Adipocyte (in vitro differentiated cells): ENCODE measurements around the gene CS.
"Not testable (repeated sequence)": the region's sequence is repeated elsewhere in the genome, so short reads cannot be mapped to it uniquely, and the experiment has no call there.

Experiments
- DNase-seq: peaks from one replicate; pipeline ENCODE4 v3.0.0-alpha.2; 2015; ENCODE audit warnings: low read depth
- H3K27me3 ChIP-seq: replicated peaks from 2 replicates; pipeline ENCODE4 v1.7.0; 2013; ENCODE audit warnings: mild to moderate bottlenecking, low read length, moderate library complexity; ENCODE audit not compliant: control insufficient read depth, insufficient read depth
- H3K36me3 ChIP-seq: 2 replicates; pipeline ENCODE4 v1.7.0; 2013; ENCODE audit warnings: low read length, mild to moderate bottlenecking, moderate library complexity; ENCODE audit not compliant: control insufficient read depth, insufficient read depth, severe bottlenecking
- H3K4me1 ChIP-seq: 2 replicates; pipeline ENCODE4 v1.7.0; 2013; ENCODE audit warnings: mild to moderate bottlenecking, low read length, moderate library complexity; ENCODE audit not compliant: control insufficient read depth, insufficient read depth
- H3K4me3 ChIP-seq: 2 replicates; pipeline ENCODE4 v1.7.0; 2013; ENCODE audit warnings: mild to moderate bottlenecking, low read length, moderate library complexity
- H3K9ac ChIP-seq: 2 replicates; pipeline ENCODE4 v1.7.0; 2013; ENCODE audit warnings: mild to moderate bottlenecking, low read length, moderate library complexity
- H3K9me3 ChIP-seq: 2 replicates; pipeline ENCODE4 v1.7.0; 2013; ENCODE audit warnings: mild to moderate bottlenecking, low read length, moderate library complexity; ENCODE audit not compliant: control insufficient read depth

The CS gene

GRCh38 chr12:56334490-56334793, 34.3 kb upstream of the CS start:
- H3K4me3 ChIP-seq: peak overlapping the region; percentile 94
- peak overlapping the region; percentile 93 for H3K9ac ChIP-seq
- no peaks in the 10 kb centered on the region for H3K36me3 ChIP-seq
- H3K9me3 ChIP-seq: no peaks in the 10 kb centered on the region
- DNase-seq: no peak
- H3K4me1 ChIP-seq: peaks cover 13% of the 10 kb centered on the region
- H3K27me3 ChIP-seq: no peaks in the 10 kb centered on the region

DNA sequence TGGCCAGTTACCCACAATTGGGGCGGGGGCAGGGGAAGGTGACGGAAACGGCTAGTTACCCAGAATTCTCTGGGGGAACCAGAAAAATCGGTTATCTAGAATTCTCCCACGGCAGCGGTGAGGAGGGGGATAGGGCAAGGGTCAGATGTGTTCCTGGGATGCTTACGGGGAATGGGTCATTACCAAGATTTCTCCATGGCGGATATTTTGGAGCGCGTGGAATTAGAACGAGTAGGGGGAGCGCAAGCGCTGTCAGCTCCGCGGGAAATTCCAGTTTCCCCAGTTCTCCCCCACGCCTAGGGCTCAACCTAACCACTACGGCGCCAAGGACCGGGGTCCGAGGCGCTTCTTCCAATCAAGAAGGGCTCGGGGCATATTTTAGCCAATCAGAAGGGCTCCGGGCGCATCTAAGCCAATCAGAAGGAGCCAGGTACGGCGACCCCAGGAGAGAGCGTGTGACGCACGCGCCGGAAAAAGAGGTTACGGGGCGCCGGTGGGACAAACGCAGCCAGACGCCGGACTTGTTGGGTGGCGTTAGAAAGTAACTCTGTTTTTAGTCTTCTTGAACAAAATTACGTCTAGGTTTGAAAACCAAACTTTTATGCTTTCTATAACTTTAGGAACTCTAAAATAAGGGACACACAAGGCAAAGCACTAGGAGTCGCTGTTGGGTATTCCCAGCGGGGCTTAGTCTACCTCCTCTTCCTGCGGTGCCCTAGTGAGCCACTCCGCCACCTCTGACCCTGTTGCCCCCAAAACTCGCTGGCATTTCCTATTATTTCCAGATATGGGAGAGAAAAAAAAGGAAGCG, 33.8 kb upstream of the CS start, which contains the start of gene PAN2:
Gene PAN2, minus strand, starts transcription at position 322 of the 811 bp plus-strand sequence. CDS start 906 bp downstream, outside the sequence.
- Histone ChIP-seq H3K4me3 (peak within 1 kb of the TSS; percentile 94), H3K9ac (peak within 1 kb of the TSS; percentile 93), H3K27me3 (no peaks in the 10 kb centered on the region), H3K36me3 (no peaks in the 10 kb centered on the region), H3K9me3 (no peaks in the 10 kb centered on the region), H3K4me1 (peaks cover 13% of the 10 kb centered on the region)
- peak; percentile 96 for DNase-seq

- DNase-seq: no peak
- Histone ChIP-seq H3K27me3 (no peaks in the 10 kb centered on the region), H3K4me1 (peaks cover 13% of the 10 kb centered on the region), H3K9ac (peak overlapping the region; percentile 93), H3K4me3 (peak overlapping the region; percentile 94), H3K9me3 (no peaks in the 10 kb centered on the region), H3K36me3 (peaks cover under 1% of the 10 kb centered on the region)
Observed at GRCh38 chr12:56333197-56333678, 33.1 kb upstream of the CS start.

- H3K9me3 ChIP-seq: no peaks in the 10 kb centered on the region
Observed at GRCh38 chr12:56332512-56333196, 32.5 kb upstream of the CS start.

DNA sequence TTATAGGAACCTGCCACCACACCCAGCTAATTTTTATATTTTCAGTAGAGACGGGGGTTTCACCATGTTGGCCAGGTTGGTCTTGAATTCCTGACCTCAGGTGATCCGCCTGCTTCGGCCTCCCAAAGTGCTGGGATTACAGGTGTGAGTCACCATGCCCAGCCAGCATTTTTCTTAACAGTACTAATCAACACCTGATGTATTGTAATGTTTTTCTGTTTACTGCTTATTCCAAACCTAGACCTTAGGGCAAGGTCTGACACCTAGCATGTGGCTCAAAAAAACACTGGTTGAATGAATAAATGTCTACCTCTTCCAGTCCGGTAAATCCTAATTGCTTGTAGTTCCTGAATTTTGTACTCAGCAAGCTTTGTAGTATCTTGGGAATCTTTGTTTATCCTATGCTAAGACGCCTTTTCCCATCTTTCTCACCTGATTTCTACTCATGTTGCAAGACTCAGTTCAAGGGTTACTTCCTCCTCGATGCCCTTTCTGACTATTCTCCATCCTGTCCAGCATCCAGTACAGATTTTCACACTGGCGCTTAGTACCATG, 30.9 kb upstream of the CS start:
- Histone ChIP-seq H3K9ac (no peak overlapping the region), H3K36me3 (peaks cover 20% of the 10 kb centered on the region), H3K4me3 (no peak overlapping the region), H3K27me3 (no peaks in the 10 kb centered on the region), H3K4me1 (peaks cover 13% of the 10 kb centered on the region), H3K9me3 (no peaks in the 10 kb centered on the region)
- no peak for DNase-seq

More at GRCh38 chr12:56332512-56333196, 32.5 kb upstream of the CS start:
- peaks cover 13% of the 10 kb centered on the region for H3K4me1 ChIP-seq
- peak overlapping the region; percentile 94 for H3K4me3 ChIP-seq
- no peak for DNase-seq
- peaks cover 5% of the 10 kb centered on the region for H3K36me3 ChIP-seq
- no peaks in the 10 kb centered on the region for H3K27me3 ChIP-seq
- H3K9ac ChIP-seq: peak overlapping the region; percentile 93

- H3K9me3 ChIP-seq: no peaks in the 10 kb centered on the region
- H3K4me1 ChIP-seq: no peaks in the 10 kb centered on the region
- no peak for DNase-seq
- H3K36me3 ChIP-seq: peaks cover 59% of the 10 kb centered on the region
- no peaks in the 10 kb centered on the region for H3K27me3 ChIP-seq
- H3K4me3 ChIP-seq: no peak overlapping the region
- H3K9ac ChIP-seq: no peak overlapping the region
Observed at GRCh38 chr12:56326533-56326932, 26.4 kb upstream of the CS start.

- Histone ChIP-seq H3K36me3 (peaks cover 59% of the 10 kb centered on the region), H3K4me3 (no peak overlapping the region), H3K9me3 (no peaks in the 10 kb centered on the region), H3K9ac (no peak overlapping the region), H3K27me3 (no peaks in the 10 kb centered on the region), H3K4me1 (no peaks in the 10 kb centered on the region)
- DNase-seq: no peak
Observed at GRCh38 chr12:56326126-56326525, 26.0 kb upstream of the CS start.

DNA sequence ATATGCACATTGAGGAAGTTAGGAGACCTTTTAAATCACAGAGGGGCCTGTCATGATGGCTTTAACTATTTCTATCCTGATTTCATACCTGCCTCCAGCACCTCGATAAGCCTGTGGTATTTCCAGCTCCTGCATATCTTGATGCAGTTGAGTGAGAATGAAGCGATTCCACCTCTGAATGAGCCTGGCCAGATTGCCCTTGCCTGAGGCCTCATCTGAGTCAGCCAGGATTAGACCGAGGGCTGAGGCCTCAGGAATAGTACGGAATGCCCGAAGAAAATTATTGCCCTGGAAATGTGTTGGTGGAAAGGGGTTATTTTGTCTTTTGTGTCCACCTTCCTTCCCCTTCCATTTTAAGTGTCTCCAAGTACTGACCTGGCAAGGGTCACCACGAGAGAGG, 24.1 kb upstream of the CS start:
- no peaks in the 10 kb centered on the region for H3K27me3 ChIP-seq
- no peaks in the 10 kb centered on the region for H3K4me1 ChIP-seq
- H3K9ac ChIP-seq: no peak overlapping the region
- H3K36me3 ChIP-seq: peaks cover 69% of the 10 kb centered on the region
- H3K9me3 ChIP-seq: no peaks in the 10 kb centered on the region
- no peak for DNase-seq
- H3K4me3 ChIP-seq: no peak overlapping the region

GRCh38 chr12:56321610-56322009, 21.5 kb upstream of the CS start:
- H3K36me3 ChIP-seq: peaks cover 61% of the 10 kb centered on the region
- H3K9me3 ChIP-seq, H3K9ac ChIP-seq, DNase-seq, H3K27me3 ChIP-seq, H3K4me1 ChIP-seq, H3K4me3 ChIP-seq: not testable (repeated sequence)

DNA sequence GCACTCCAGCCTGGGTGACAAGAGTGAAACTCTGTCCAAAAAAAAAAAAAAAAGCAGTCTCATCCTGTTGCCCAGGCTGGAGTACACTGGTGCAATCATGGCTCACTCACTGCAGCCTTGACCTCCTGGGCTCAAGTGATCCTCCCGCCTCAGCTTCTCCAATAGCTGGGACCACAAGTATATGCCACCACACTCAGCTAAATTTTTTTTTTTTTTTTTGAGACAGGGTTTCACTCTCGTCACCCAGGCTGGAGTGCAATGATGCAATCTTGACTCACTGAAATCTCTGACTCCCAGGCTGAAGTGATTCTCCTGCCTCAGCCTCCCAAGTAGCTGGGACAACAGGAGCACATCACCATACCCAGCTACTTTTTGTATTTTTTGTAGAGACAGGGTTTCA, 20.9 kb upstream of the CS start:
- Histone ChIP-seq H3K36me3 (peaks cover 55% of the 10 kb centered on the region), H3K4me1 (peaks cover 8% of the 10 kb centered on the region), H3K9ac (no peak overlapping the region), H3K9me3 (no peaks in the 10 kb centered on the region), H3K4me3 (no peak overlapping the region), H3K27me3 (no peaks in the 10 kb centered on the region)
- DNase-seq: no peak

DNA sequence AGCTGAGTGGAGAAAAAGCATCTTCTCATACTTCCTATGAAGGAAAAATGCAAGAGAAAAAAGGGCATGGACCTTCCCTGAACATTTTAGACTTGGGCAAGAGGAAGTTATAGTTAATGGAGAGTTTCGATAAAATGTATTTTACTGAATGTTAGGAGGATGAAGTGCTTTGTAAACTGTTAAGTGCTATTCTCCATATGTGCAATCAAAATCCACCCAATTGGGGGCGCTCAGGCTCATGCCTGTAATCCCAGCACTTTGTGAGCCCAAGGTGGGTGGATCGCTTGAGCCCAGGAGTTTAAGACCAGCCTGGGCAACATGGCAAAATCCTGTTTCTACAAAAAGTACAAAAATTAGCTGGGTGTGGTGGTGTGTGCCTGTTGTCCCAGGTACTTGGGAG, 17.5 kb upstream of the CS start:
- Histone ChIP-seq H3K27me3 (no peaks in the 10 kb centered on the region), H3K4me1 (peaks cover 20% of the 10 kb centered on the region), H3K9ac (no peak overlapping the region), H3K9me3 (no peaks in the 10 kb centered on the region), H3K36me3 (peaks cover 33% of the 10 kb centered on the region), H3K4me3 (no peak overlapping the region)
- DNase-seq: no peak
